Esophagus muscularis mucosa (tissue), 4 donors: ENCODE measurements around the gene GMDS.

Source experiments
- EP300 ChIP-seq: sonication (generic); formaldehyde crosslinking; IDR thresholded peaks from one replicate; pipeline ENCODE4 v1.6.1; 2017; ENCODE audit warnings: antibody characterized with exemption
- POLR2A ChIP-seq: fragments of 450-650 bp; IDR thresholded peaks from one replicate; pipeline ENCODE4 v1.6.1; 2017; ENCODE audit warnings: antibody characterized with exemption, moderate library complexity, mild to moderate bottlenecking, low read depth
- POLR2AphosphoS5 ChIP-seq, 2 donors: sonication (generic); formaldehyde crosslinking; IDR thresholded peaks; one replicate each; pipeline ENCODE4 v1.6.1; 2017; ENCODE audit warnings: antibody characterized with exemption in 2 of 2
- TF ChIP-seq, protein P1 (sequence below), 3 experiments: fragments of 200-600 bp in 2 of 3; fragments of 450-650 bp in 1 of 3; sonication (generic) in 2 of 3; IDR thresholded peaks; one replicate each; pipeline ENCODE4 v1.5.1; 2017 to 2019; ENCODE audit warnings: antibody characterized with exemption in 3 of 3, mild to moderate bottlenecking in 2 of 3, moderate library complexity in 1 of 3

DNA sequence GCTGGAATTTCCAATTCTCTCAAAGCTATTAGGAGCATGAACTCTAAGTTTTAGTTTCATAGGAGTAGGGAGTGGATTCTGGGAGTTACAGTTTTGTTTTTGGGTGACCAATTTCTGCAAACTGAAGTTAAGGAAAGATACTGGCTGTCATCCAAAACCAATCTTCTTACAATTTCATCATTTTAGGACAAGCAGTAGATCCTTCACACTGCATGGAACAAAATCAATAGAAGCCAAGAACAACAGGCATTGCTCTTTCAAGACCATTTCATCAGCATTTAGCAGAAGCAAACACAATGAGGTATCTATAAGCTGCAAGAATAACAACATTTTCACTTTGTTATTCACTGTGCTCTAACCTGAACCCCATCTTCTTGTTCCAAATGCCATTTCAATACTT lies 173.0 kb downstream of the GMDS start:
- TF ChIP-seq, protein P1, sequence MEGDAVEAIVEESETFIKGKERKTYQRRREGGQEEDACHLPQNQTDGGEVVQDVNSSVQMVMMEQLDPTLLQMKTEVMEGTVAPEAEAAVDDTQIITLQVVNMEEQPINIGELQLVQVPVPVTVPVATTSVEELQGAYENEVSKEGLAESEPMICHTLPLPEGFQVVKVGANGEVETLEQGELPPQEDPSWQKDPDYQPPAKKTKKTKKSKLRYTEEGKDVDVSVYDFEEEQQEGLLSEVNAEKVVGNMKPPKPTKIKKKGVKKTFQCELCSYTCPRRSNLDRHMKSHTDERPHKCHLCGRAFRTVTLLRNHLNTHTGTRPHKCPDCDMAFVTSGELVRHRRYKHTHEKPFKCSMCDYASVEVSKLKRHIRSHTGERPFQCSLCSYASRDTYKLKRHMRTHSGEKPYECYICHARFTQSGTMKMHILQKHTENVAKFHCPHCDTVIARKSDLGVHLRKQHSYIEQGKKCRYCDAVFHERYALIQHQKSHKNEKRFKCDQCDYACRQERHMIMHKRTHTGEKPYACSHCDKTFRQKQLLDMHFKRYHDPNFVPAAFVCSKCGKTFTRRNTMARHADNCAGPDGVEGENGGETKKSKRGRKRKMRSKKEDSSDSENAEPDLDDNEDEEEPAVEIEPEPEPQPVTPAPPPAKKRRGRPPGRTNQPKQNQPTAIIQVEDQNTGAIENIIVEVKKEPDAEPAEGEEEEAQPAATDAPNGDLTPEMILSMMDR (IDR thresholded peaks at IDR 0.05), result no peak
- TF ChIP-seq POLR2A, result no peak
- no peak for TF ChIP-seq EP300
- no peak for TF ChIP-seq POLR2AphosphoS5 (IDR thresholded peaks at IDR 0.05)
